Fibroblast of peridontal ligament (primary cell): Measurements from ENCODE around the gene GPR135.

Experiments
- DNase-seq: peaks from one replicate; pipeline ENCODE4 v3.0.0-alpha.2; 2010; ENCODE audit errors: extremely low read depth

Gene GPR135

DNA sequence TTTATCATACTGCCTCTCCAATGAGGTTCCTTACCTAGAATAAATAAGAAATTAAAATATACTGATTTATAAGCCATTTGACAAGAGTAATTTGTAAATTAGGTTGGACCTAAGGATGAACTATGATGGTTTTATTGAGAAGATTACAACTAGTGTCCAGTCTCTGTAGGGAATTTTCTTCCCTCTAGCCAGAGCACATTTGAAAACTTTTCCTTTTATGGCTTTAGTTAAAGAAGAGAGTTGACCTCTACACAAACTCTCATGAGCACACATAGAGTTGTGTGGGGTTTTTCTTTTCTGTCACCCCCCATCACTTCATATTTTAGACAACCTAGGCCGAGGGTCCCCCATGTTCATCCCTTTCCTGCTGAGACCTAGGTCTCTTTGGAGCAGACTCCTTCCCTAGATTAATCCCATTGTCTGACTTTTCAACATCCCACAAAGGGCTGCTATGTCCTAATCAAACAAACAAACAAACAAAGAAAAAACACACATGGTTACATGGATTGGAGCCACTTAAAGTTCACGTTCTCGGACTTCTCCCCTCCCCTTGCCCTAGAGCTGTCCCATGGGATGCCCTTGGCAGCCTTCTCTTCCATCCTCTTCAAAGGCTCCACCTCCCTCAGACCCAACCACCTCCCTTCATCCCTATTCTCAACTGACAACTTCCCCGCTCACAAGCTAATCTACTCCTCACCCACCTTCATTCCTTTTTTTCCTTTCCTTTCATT is 40.7 kb downstream of the GPR135 start:
- DNase-seq = no peak

DNA sequence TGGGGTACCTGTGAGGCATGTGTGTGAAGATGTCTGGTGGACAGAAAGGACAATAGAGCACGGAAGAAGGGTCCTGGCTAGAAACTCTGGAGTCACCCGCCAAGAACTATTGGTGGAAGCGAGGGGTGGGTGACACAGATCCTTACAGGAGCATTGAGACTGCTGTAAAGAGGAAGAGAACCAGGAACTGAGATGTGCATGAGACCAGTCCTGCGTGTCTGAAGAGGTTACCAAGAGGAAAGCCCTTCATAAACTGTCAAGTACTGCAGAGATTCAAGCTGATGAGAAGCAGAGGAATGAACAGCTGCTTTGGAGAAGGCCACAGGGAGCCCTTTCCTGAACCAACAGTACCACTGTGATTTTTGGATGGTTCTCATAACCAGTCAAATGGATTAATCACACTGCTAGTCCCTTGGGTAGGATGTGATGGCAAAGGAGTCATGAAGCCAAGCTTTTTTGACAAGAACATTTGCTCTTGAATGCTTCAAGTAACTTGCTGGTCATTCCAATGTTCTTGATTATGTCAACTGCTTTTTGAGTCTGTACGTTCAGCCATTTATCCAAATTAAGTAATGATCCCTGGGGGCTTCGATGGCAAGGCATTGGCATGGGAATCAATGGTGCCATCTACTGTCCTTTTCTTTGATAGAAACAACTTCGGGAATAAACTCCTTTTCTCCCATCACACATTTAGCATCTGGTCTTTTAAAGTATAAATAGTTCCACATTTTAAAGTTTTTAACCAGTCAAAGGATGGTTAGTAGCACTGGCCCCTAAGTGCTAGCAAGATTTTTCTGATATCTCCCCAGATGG is 42.9 kb downstream of the GPR135 start:
- DNase-seq = peak; percentile 55

DNA sequence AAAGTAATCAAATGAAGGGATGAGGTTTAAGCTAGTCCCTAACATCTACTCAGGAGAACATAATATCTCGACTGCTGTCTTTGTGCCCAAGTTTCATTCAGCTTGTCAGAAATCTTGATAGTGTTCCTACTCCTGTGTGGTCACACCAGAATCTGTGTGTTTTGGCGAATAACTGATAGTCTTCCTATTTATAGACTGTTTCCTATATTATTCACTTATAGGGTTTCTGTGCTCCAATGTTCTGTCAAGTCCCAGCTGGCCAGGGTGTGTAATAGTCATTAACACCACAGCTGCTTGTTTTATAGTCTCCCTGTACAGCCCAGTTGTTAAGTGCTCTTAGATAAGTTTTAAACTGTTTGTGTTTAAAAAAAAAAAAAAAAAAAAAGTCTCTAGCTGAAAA is 45.9 kb downstream of the GPR135 start:
- no peak for DNase-seq

DNA sequence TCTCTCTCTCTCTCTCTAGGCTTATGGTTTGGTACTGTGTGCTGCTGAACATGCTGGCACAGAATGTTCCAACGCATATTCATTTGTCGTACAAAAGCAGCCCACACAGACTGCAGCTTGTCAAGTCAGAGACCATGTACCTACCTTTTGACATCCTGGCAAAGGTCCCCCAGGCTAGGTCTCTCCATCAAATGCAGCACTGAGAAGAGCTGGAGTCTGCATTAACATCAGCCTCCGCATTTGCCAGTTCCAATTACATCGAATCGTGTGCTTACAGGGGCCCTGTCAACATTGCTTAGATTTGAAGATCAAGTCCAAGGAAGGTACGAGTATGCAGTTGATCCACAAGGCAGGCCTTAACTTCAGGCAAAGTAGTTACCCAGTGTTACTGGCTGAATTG is 47.9 kb downstream of the GPR135 start:
- DNase-seq = no peak

DNA sequence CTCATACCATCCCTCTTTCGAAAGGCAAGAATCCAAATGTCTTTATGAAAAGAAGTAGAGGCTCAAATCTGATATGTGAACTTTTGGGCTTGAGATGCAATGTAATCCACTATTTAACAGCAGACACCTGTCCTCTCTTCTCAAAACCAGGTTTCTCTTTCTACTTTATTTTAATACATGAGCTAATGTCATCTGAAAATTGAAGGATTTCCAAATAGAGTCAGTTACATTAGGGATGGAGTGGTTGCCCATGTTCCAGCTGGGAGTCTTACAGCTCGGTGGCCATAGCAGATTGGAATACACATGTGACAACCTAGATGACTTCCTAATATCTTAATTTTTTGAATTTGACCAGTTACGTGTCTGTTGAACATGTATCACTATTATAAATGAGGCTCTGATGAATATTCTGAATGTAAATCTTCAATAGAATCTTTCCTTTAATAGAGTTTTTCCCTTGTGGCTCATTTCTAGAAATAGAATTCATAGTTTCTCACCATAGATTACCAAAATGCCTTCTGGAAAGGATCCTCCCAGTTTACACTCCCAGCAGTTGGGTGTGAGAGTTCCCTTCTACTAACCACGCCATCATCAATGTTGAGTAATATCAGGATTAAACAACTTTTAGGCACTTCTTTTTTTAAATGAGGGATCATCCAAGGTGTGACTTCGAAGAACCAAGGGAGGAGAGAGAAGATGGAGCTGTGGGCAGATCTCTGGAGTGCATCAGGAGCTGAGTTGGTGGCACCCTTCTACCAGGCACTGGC is 49.2 kb downstream of the GPR135 start:
- no peak for DNase-seq
